ENCODE data around the gene MYO1E. TPM values are rescaled to one million over a fixed set of nuclear protein-coding genes. Genes with fewer than 3 reads are reported as not detected.
"Not testable (repeated sequence)": the region's sequence is repeated elsewhere in the genome, so short reads cannot be mapped to it uniquely, and the experiment has no call there.

The MYO1E gene
- total RNA-seq, 2 donors from 2014 or later: 331 to 397 TPM

DNA sequence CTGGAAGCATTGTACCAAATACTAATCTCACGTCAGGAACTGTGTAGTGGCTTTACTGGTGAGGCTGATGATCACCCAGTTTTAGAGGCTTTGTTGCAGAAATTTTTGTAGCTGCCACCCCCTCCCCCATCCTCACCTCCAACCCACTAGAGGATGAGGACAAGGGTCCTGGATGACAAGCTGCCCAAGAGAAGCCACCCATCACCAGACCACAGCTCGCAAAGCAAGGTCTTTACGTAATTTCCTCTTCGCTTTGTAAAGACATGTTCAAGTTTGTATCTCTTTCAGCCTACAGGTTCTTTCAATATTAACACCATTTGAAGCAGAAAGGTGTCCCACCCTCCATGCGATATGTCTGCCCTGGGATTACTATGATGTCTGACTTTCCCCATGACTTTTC lies 91.8 kb downstream of the MYO1E start:
- DNase-seq (no peak), ATAC-seq (no peak)
- intact Hi-C loops (cut with DNase I, micrococcal nuclease): no loop called here

DNA sequence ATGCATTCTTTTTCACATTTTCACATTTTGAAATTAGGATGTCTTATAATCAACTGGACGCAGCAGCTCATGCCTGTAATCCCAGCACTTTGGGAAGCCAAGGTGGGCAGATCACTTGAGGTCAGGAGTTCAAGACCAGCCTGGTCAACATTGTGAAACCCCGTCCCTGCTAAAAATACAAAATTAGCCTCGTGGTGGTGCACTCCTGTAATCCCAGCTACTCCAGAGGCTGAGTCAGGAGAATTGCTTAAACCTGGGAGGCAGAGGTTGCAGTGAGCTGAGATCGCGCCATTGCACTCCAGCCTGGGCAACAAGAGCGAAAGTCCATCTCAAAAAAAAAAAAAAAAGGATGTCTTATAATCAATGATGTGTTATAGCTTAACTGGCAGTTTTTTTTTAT lies 92.4 kb downstream of the MYO1E start:
- ATAC-seq; intact Hi-C loops (cut with DNase I, micrococcal nuclease); DNase-seq: not testable (repeated sequence)

DNA sequence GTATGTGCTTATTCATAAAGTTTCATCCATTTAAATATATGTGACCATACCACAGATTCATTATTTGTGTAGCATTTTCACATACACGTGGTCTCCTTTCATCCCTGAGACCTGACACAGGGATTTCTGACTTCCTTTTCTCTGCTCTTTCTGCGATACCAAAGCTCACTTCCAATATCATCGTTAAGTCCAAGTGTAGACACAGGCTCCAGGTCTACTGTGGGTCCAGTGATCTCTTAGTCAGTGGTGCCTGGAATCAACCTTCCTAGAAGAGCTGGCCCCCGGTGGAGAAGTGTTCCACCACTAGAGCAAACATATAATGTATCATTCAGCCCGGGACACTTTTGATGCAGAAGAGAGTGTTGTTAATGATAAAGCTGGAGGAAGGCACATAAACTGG lies 93.6 kb downstream of the MYO1E start:
- intact Hi-C loops (cut with DNase I, micrococcal nuclease): no loop called here
- DNase-seq: no peak
- ATAC-seq: no peak

DNA sequence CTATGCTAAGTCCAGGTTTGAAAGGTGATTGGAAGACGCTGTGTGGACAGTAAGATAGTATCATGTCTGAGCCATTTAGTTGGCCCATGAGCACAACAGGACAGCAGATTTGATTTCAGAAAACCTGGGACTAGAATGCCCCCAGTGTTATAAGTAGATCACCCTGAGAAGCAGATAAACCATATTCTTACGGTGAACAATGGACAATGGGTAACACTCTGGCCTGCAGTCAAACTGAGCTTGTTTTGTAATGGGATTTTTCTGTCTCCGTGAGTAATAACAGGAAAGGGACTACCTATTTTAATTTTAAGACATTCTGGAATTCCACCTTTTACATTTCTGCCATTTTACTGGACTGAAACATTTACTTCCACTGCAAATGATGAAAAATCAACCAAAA lies 94.6 kb downstream of the MYO1E start:
- no peak for ATAC-seq
- intact Hi-C loops (cut with DNase I, micrococcal nuclease): no loop called here
- no peak for DNase-seq

DNA sequence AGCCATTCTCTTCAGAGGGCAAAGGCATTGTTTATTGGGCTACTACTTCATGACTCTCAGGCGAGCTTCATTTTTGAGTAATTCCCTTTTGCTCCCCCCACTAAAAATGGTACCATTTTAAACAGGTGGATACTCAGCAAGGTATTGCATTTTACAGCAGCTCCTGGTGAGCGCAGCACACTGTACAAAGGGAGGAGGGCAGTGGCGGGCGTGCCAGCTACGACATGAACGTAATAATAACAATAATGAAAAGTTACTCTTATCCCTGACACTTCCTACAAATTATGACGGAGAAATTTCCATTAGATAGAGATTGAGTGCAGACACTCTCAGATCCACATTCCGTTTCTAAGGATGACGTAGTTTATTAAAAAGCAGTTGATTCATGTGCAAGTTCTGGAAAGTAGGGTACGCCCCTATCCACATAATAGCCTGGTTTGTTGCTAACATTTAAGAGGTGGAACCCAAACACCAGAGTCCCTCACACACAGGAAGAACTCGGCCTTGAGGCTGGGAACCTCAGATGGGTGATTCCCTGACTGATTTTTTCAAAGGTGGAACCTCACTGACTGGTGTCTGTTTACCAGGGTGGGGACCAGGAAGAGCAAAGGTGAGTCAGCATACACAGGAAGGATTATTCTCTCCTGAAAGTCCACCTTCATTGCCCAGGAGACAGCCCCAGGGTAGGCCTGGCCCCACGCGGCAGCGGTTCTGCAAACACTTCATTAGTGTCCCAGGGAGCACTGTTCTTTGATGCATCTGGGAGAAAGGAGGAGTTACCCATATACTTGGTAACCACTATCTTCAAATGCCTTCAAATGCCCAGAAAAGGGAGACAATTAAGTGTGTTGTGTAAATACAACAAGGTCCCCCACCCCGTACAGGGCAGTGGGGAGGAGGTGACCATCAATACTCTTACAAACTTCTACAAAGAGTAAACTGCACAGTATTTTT lies 96.2 kb downstream of the MYO1E start:
- ATAC-seq (peak; percentile 87), DNase-seq (peak; percentile 78 to 84)
- intact Hi-C loops (cut with DNase I, micrococcal nuclease): no loop called here

DNA sequence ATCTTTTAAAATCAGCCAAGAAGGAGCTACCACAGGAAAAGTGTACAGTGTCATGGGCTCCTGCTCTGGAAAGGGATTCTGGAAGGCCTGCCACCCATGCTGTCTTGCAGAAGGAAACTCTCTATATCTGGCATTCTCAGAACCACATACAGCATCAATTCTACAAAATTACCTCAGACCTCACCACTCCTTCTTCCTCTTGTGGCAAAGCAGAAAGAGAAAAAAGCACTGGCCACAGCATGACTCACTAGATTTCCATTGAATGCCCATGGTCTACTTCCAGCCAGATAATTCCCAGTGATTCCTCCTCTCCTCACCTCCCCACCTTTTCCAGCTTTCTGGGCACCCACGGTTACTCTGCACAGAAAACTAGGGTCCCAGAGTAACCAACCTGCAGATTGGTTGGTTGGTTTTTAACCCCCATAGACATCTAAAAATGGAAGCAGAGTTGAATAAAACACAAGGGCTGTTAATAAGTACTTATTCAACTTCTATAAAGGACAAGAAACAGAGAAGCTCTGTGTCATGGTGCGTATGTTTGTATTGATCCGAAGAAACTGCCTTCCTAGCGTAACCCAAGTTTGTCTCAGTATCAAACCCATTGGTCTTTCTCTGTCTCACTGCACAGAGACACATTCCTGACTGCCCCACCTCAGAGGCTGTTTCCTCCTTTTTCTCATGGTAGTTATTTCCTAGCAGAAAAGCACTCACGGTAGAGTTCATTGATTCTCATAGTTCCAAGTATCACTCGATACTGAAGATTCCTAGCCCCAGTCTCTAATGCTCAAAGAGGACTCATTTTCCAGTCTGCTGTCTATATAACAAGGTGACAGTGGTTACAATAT lies 98.3 kb downstream of the MYO1E start:
- intact Hi-C loops (cut with DNase I, micrococcal nuclease): no loop called here
- DNase-seq (no peak), ATAC-seq (no peak)

DNA sequence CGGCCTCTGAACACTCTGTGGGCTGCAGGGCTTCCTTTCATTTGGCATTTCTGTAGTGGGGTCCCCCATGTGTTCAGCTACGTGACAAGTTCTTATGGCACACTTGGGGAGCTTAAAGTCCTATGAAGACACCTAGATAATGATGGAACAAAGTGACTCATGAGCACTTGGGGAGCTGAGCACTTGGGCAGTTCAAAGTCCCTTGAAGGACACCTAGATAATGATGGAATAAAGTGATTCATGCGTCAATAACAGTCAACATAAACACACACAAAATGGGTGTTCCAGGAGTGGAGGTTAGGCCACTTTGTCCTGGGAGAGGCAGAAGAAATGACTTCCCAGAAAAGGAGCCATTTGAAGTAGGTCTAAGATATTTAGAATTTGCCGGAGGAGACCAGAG lies 99.4 kb downstream of the MYO1E start:
- intact Hi-C loops (cut with DNase I, micrococcal nuclease): no loop called here
- ATAC-seq (peak; percentile 48), DNase-seq (no peak)

DNA sequence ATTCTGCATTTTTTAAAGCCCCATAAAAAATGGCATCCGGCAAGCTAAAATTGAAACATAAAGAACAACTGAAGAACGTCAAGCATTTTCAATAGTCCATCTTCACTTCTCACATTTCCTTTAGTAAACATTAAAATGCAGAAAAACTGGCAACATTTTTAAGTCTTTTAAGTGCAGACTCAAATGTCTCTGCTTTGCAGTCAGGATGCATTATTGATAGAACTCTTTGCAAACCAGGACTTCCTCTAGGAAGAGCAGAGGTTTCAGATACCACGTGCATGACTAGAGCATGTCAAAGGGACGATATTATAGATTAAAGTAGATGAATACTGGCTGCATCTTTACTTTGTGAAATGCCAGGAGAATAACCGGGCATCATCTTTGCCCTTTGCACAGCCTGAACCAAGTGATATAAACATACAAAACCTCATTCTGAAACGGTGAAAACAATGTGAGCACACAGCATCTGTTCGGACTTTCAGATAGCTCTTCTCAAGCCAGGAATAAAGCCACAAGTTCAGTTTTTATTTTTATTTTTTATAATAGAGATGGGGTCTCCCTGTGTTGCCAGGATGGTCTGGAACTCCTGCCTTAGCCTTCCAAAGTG lies 101.0 kb downstream of the MYO1E start:
- ATAC-seq (no peak), DNase-seq (peak in 1 of 2 donors; percentile 1)
- intact Hi-C loops (cut with DNase I, micrococcal nuclease): no loop called here

DNA sequence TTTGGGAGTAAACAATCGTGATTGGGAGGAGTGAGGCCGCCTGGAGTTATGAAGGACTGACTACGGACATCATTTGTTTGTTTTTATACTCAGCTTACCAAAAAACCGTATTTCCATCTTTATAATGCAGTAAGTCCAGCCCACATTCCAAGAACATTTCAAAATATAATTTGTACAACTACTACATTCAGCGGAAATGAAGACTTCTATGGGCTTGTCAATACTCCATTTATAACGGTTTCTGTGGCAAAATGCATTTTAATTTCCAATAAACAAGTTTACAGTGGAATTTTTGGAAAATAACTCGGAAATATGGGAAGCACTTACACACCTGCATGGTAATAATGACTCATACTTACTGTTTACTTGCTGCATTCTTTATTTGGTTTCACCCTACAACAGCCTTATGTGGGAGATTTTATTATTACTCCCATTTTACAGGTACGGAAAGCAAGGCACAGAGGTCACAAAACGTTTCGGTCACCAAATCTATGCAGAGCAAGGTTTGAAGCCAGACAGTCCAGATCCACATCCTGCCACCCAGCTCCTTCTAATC lies 103.7 kb downstream of the MYO1E start:
- intact Hi-C loops (cut with DNase I, micrococcal nuclease): no loop called here
- ATAC-seq (no peak), DNase-seq (no peak)

DNA sequence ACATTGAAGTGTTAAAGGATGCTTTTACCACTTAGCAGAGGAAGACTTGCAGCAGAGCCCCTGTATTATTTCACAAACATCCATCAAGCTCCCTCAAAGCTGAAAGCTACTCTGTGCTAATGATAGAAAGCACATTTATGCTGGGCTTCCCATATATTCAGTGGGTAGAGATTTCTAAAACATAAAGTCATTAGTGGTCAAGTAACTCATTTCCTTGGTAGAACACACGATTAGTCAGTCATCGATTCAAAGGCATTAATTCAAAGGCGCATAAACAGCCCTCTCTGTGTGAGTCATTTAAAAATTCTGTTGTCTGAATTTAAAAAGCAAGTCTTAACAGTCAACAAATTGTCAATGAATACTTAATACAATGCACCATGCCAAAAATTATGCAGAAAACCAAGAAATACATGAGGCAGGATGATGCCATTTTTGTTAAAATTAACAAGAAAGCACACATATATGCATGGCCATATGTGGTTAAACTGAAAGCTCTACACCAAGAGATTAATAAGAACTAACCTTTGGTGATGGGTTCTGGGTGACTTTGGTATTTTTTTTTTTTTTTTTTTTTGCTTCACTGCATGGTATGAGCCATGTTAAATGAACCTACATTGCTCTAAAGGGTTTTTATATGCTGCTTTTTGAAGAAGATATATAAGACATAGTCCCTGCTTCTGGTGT lies 104.4 kb downstream of the MYO1E start:
- no peak for ATAC-seq
- intact Hi-C loops (cut with DNase I, micrococcal nuclease): no loop called here

DNA sequence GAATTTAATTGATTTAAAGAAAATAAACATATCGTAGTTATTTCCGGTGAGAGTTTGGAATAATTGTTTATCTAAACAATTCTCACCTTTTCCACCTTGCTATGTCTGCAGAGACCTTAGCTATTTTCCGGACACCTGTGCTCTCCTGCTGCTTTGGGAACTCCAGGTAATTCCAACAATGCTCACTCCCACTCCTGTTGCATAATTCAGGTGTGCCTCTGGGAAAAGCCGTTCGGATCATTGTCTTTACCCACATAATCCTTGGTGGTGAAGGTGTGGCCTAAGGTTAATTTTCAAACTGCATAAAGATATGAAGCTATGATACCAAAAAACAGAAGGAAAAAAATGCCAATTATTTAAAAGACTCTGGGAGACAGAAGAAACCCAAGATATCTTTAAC lies 106.6 kb downstream of the MYO1E start:
- ATAC-seq (peak; percentile 95), DNase-seq (peak; percentile 45 to 55)

More for the DNA sequence above, 104.4 kb downstream of the MYO1E start:
- no peak for DNase-seq

DNA sequence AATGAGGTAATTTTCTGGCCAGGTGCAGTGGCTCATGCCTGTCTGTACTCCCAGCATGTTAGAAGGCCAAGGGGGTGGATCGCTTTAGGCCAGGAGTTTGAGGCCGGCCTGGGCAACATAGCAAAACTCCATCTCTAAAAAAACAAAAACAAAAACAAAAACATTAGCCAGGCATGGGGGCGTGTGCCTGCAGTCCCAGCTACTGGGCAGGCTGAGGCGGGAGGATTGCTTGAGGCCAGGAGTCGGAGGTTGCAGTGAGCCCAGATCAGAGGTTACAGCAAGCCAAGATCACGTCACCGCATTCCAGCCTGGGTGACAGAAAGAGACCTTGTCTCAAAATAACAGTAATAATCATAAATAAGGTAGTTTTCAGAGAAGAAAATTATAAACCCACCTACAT lies 110.4 kb downstream of the MYO1E start:
- ATAC-seq: no peak
- intact Hi-C loops (cut with DNase I, micrococcal nuclease): no loop called here
- no peak for DNase-seq

More for the DNA sequence above, 106.6 kb downstream of the MYO1E start:
- intact Hi-C loops (cut with DNase I, micrococcal nuclease): no loop called here

DNA sequence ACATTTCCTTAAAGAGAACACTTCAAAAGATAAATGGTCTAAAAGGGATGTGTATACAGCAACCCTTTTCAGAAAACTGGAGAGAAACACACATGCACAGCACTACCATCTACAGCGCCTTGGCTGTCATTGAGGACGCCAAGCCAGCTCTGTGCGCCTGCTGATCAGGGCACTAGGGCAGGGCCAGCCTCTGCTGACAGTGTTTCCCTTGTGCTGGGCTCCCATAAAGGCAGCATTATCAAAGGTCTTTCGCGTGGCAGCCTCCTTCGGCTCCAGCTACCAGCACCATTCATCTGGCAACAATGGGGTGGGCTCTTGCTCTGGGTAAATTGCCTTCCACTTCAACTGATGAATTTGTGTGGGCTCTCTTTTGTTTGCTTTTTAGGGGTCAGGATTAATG lies 112.6 kb downstream of the MYO1E start:
- ATAC-seq: peak; percentile 67
- DNase-seq: peak; percentile 68 to 71
- intact Hi-C loops (cut with DNase I, micrococcal nuclease): no loop called here

DNA sequence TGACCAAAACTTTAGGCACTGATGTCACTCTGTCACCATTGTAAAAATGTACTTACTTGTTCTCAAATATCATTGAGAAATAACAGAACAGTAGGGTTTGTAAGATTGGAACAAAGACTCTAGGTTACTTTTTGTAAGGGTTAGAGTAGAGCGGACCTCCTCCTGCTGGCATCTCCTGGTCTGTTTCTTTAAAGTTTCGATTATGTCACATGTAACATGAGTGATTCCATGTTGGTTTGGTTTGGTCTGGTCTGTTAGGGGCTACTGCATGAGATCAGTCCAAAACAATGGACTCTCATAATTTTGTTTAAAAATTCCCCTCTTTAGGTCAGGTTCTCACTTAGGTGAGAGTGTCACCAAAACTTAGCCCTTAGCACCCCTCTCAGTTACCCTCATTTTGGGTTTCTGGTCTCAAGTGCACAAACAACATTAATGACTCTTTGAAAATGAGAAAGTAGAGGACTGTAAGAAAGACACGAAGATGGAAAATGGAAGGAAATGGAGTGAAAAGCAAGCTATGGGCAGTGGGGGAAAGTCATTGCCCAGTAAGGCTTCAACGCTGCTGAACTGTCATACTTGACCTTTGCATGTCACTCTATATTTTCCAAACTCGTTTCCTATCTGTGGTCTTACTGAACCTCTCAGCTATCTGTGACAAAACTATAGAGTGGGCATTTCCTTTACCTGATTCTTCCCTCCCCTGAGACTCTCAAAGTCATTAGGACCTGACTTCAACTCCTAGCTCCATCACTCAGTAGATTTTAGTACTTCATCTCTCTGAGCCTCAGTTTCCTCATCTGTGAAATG lies 113.3 kb downstream of the MYO1E start:
- no peak for DNase-seq
- no peak for ATAC-seq
- intact Hi-C loops (cut with DNase I, micrococcal nuclease): no loop called here

DNA sequence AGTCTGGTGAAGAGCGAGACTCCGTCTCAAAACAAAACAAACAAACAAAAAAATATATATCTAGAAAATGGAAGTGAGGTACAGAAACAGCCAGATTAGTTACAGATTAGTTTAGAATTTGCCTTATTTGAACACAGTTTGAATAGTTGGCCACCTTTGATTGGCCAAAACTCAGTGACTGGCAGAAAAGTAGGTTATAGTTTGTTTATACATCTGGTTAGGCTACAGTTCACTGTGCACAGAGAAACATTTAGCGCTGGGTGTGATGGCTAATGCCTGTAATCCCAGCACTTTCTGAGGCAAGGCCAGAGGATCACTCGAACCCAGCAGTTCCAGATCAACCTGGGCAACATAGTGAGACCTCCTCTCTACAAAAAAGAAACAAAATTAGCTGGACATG lies 114.4 kb downstream of the MYO1E start:
- no peak for ATAC-seq
- intact Hi-C loops (cut with DNase I, micrococcal nuclease): no loop called here
- no peak for DNase-seq

DNA sequence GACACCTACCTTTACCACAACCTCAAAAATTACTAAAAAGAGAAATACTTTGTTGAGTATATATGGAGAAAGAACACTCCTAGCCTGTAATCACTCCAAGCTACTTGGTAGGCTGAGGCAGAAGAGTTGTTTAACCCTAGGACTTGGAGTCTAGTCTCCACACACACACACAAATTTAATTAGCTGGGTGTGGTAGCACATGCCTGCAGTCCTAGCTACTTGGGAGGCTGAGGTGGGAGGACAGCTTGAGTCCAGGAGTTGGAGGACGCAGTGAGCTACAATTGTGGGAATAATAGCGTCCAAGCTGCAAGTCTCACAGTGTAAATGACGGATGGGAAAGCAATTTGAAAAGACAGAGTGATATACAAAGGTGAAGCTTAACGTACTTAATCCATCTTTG lies 115.5 kb downstream of the MYO1E start:
- no peak for DNase-seq
- no peak for ATAC-seq
- intact Hi-C loops (cut with DNase I, micrococcal nuclease): no loop called here

DNA sequence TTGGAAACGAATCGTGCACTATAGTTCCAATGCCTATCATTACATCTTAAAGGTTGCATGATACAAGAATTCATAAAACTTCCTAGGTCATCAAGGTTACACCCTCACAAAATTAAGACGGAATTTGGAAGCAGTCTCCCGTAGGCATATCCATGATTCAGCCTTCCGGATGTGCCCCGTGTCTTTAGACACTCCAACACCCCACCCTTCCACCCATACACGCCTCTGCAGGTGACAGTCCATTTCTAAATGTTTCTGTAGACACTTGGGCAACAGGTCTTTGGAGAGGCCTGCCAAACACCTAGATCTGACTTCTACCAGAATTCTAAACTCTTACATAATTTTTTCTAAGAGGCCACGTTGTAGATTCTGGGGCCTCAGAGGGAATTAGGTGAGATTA lies 116.2 kb downstream of the MYO1E start:
- intact Hi-C loops (cut with DNase I, micrococcal nuclease): no loop called here

More for the DNA sequence above, 116.2 kb downstream of the MYO1E start:
- DNase-seq (peak in 1 of 2 donors; percentile 63), ATAC-seq (peak; percentile 56)

Measured in left colon (tissue), 2 donors.